HEK293T (cell line): ENCODE measurements around the gene NEK1.

Experiments used
- CTCF ChIA-PET: fragments of 350-600 bp; formaldehyde crosslinking; extraction: SDS; loops from one replicate; lab custom pipeline; 2021; ENCODE audit warnings: antibody characterized with exemption, inconsistent platforms; lab: Yijun Ruan, JAX
- POLR2A ChIA-PET: fragments of 350-600 bp; formaldehyde crosslinking; extraction: SDS; loops from one replicate; lab custom pipeline; 2020; ENCODE audit warnings: antibody characterized with exemption, inconsistent platforms; lab: Yijun Ruan, JAX
- DNase-seq: peaks from one replicate; pipeline ENCODE4 v3.0.0; 2012; ENCODE audit warnings: mixed read lengths; ENCODE audit errors: extremely low spot score
- ARNT ChIP-seq: fragments of 450-650 bp; IDR thresholded peaks from 2 replicates; pipeline ENCODE4 v1.6.1; 2017; ENCODE audit warnings: mild to moderate bottlenecking
- BHLHE40 ChIP-seq: fragments of 450-650 bp; IDR thresholded peaks from 2 replicates; pipeline ENCODE4 v1.6.1; 2016; ENCODE audit warnings: mild to moderate bottlenecking, moderate library complexity, borderline replicate concordance
- CTBP1 ChIP-seq: fragments of 450-650 bp; IDR thresholded peaks from 2 replicates; pipeline ENCODE4 v1.6.1; 2016; ENCODE audit warnings: borderline replicate concordance
- ELF4 ChIP-seq: fragments of 450-650 bp; IDR thresholded peaks from 2 replicates; pipeline ENCODE4 v1.6.1; 2017; ENCODE audit warnings: antibody characterized with exemption
- FOXA1 ChIP-seq: fragments of 450-650 bp; IDR thresholded peaks from 2 replicates; pipeline ENCODE4 v1.6.1; 2016; ENCODE audit warnings: mild to moderate bottlenecking
- FOXK2 ChIP-seq: fragments of 450-650 bp; IDR thresholded peaks from 2 replicates; pipeline ENCODE4 v1.6.1; 2016; ENCODE audit warnings: mild to moderate bottlenecking
- FOXM1 ChIP-seq: fragments of 450-650 bp; IDR thresholded peaks from 2 replicates; pipeline ENCODE4 v1.6.1; 2017; ENCODE audit warnings: mild to moderate bottlenecking, borderline replicate concordance
- HDGF ChIP-seq: fragments of 450-650 bp; IDR thresholded peaks from 2 replicates; pipeline ENCODE4 v1.6.1; 2017; ENCODE audit warnings: antibody characterized with exemption, borderline replicate concordance
- L3MBTL2 ChIP-seq: fragments of 450-650 bp; conservative IDR thresholded peaks from 2 replicates; pipeline ENCODE4 v1.6.1; 2016; ENCODE audit warnings: mild to moderate bottlenecking
- LEF1 ChIP-seq: fragments of 450-650 bp; IDR thresholded peaks from 2 replicates; pipeline ENCODE4 v1.6.1; 2017; ENCODE audit warnings: mild to moderate bottlenecking, borderline replicate concordance
- NFRKB ChIP-seq: fragments of 450-650 bp; IDR thresholded peaks from 2 replicates; pipeline ENCODE4 v1.6.1; 2016; ENCODE audit warnings: mild to moderate bottlenecking, moderate library complexity
- SP1 ChIP-seq: fragments of 450-650 bp; IDR thresholded peaks from 2 replicates; pipeline ENCODE4 v1.6.1; 2017
- SUZ12 ChIP-seq: fragments of 450-650 bp; IDR thresholded peaks from 2 replicates; pipeline ENCODE4 v1.6.1; 2016; ENCODE audit warnings: mild to moderate bottlenecking
- TARDBP ChIP-seq: fragments of 450-650 bp; IDR thresholded peaks from 2 replicates; pipeline ENCODE4 v1.6.1; 2016
- ZNF384 ChIP-seq: fragments of 450-650 bp; IDR thresholded peaks from 2 replicates; pipeline ENCODE4 v1.6.1; 2016
- TF ChIP-seq, protein P1 (sequence below): fragments of 450-650 bp; IDR thresholded peaks from 2 replicates; pipeline ENCODE4 v1.6.1; 2016

The NEK1 gene

DNA sequence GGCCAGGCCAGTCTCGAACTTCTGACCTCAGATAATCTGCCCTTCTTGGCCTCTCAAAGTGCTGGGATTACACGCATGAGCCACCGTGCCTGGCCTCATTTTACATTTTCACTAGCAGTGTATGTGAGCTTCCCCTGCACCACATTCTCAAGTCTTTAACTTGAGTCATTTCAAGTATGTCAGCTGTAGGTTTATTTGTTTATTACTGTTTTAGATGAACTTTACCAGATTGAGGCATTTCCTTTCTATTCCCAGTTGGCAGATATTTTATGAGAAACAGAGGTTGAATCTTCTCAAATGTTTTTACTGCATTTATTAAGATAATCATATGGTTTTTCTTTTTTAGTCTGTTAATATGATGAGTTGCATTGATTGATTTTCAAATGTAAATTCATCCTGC, 227.0 kb downstream of the NEK1 start:
- ChIA-PET CTCF (interaction anchor here (0.6 kb wide), 1 partner anchor 376 kb away, joined by 3 read pairs; no protein-coding TSS in a partner anchor), POLR2A (no interaction called here)
- DNase-seq, result no peak
- TF ChIP-seq L3MBTL2 (no peak), BHLHE40 (no peak), ARNT (no peak), SP1 (no peak), ZNF384 (no peak), HDGF (no peak)

DNA sequence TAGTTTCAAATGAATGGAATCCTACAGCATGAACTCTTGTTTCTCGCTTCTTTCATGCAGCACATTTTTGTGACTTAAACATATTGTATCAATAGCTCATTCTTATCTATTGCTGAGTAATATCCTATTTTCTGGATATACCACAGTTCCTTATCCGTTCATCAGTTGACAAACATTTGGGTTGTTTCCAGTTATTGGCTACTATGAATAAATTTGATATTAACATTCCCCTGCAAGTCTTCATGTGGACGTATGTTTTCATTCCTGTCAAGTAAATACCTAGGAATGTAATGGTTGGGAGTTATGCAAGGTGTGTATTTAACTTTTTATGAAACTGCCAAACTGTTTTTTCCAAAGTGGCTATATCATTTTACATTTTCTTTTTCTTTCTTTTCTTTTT, 227.6 kb downstream of the NEK1 start:
- POLR2A ChIA-PET, result no interaction called here
- DNase-seq, result no peak
- no peak for TF ChIP-seq SUZ12
- TF ChIP-seq ELF4, result no peak
- no peak for TF ChIP-seq ARNT
- TF ChIP-seq SP1, result no peak
- TF ChIP-seq LEF1, result no peak
- TF ChIP-seq NFRKB, result no peak
- TF ChIP-seq TARDBP, result no peak
- no peak for TF ChIP-seq BHLHE40
- TF ChIP-seq, protein P1, sequence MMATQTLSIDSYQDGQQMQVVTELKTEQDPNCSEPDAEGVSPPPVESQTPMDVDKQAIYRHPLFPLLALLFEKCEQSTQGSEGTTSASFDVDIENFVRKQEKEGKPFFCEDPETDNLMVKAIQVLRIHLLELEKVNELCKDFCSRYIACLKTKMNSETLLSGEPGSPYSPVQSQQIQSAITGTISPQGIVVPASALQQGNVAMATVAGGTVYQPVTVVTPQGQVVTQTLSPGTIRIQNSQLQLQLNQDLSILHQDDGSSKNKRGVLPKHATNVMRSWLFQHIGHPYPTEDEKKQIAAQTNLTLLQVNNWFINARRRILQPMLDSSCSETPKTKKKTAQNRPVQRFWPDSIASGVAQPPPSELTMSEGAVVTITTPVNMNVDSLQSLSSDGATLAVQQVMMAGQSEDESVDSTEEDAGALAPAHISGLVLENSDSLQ, result no peak
- TF ChIP-seq HDGF, result no peak
- no peak for TF ChIP-seq CTBP1
- TF ChIP-seq ZNF384, result no peak
- no peak for TF ChIP-seq L3MBTL2
- CTCF ChIA-PET, result interaction anchor here (0.6 kb wide), 1 partner anchor 375 kb away, joined by 3 read pairs; no protein-coding TSS in a partner anchor

DNA sequence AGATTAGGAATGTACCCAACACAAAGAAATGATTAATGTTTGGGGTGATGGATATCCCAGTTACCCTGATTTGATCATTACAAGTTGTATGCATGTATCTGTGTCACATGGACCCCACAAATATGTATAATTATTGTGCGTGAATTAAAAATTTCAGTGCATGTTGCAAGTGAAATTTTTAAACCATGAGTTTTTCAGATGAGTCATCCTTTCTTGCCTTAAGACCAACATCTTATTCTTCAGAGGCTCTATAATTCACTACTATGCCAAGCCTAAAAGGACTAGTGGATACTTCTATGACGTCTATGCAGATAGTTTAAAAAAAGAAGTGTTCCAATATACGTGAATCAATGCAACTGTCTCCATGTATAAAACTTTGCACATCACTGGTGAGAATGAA, 228.7 kb downstream of the NEK1 start:
- DNase-seq, result no peak
- CTCF ChIA-PET, result no interaction called here
- TF ChIP-seq BHLHE40, result no peak
- TF ChIP-seq L3MBTL2, result no peak
- no peak for TF ChIP-seq TARDBP
- no peak for TF ChIP-seq ELF4
- no peak for TF ChIP-seq FOXM1
- TF ChIP-seq SP1, result no peak
- TF ChIP-seq FOXA1, result no peak
- TF ChIP-seq HDGF, result no peak
- no peak for TF ChIP-seq CTBP1
- POLR2A ChIA-PET, result no interaction called here

DNA sequence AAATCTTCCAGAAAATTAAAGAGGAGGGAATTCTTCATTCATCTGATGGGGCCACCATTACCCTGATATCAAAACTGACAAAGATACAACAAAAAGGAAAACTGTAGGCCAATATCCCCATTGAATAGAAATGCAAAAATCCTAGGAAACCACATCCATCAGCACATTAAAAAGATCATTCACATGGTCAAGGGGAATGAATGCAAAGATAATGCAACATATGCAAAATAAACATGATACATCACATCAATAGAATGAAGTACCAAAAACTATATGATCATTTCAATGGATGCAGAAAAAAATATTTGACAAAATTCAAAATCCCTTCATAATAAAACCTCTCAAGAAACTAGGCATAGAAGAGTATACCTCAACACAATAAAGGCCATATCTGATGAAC, 232.7 kb downstream of the NEK1 start:
- CTCF ChIA-PET, result no interaction called here
- TF ChIP-seq ELF4 (no peak), HDGF (no peak), CTBP1 (no peak), FOXK2 (no peak), FOXM1 (no peak), L3MBTL2 (no peak), ARNT (no peak), ZNF384 (no peak), BHLHE40 (no peak), SUZ12 (no peak), NFRKB (no peak), SP1 (no peak), LEF1 (no peak), TARDBP (no peak), FOXA1 (no peak)
- TF ChIP-seq, protein P1, result no peak
- POLR2A ChIA-PET, result no interaction called here
- DNase-seq, result no peak

DNA sequence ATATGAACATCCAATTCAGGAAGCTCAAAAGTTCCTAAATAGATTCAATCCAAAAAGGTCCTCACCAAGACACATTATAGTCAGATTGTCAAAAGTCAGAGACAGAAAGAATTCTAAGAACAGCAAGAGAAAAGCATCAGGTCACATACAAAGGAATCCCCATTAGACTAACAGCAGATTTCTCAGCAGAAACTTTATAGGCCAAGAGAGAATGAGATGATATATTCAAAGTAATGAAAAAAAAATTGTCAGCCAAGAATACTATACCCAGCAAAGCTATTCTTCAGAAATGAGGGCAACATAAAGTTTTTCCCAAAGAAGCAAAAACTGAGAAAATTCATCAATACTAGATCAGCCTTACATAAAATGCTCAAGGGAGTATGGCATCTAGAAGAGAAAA, 235.0 kb downstream of the NEK1 start:
- POLR2A ChIA-PET, result interaction anchor here (0.6 kb wide), 1 partner anchor 8 kb away, joined by 3 read pairs; no protein-coding TSS in a partner anchor
- no peak for TF ChIP-seq CTBP1
- no peak for TF ChIP-seq FOXA1
- no peak for TF ChIP-seq FOXK2
- TF ChIP-seq L3MBTL2, result no peak
- TF ChIP-seq LEF1, result no peak
- TF ChIP-seq FOXM1, result no peak
- no peak for TF ChIP-seq SUZ12
- no peak for TF ChIP-seq ARNT
- TF ChIP-seq HDGF, result no peak
- TF ChIP-seq TARDBP, result no peak
- TF ChIP-seq, protein P1, result no peak
- no peak for TF ChIP-seq SP1
- no peak for TF ChIP-seq BHLHE40
- TF ChIP-seq ELF4, result no peak
- no peak for TF ChIP-seq NFRKB
- no peak for TF ChIP-seq ZNF384
- no peak for DNase-seq
- CTCF ChIA-PET, result interaction anchor here (0.6 to 0.7 kb wide), 2 partner anchors 10 to 744 kb away, joined by 4 read pairs; no protein-coding TSS in a partner anchor

DNA sequence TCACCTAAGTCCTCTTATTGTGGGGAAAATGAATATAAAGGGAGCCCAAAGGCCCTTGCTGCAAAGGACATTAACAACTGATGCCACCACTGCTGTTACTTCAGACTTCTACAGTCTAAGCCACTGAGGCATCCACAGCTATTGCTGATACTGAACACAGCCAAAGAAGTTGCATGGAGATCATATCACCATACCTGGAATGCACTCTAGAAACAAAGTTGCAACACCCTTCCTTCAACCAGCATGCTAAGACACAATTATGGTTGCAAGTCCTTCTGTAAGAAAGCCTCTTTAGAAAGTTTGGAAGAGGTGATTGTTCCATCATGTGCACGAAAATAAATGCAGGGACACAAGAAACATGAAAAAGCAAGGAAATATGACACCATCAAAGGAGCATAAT, 236.0 kb downstream of the NEK1 start:
- CTCF ChIA-PET, result no interaction called here
- no peak for DNase-seq
- TF ChIP-seq ZNF384 (no peak), TARDBP (no peak), ARNT (no peak), NFRKB (no peak), LEF1 (no peak), SP1 (no peak), SUZ12 (no peak), BHLHE40 (no peak), FOXK2 (no peak), HDGF (no peak)
- POLR2A ChIA-PET, result no interaction called here
